Measurements from ENCODE around the gene LCN9.

LCN9 gene

DNA sequence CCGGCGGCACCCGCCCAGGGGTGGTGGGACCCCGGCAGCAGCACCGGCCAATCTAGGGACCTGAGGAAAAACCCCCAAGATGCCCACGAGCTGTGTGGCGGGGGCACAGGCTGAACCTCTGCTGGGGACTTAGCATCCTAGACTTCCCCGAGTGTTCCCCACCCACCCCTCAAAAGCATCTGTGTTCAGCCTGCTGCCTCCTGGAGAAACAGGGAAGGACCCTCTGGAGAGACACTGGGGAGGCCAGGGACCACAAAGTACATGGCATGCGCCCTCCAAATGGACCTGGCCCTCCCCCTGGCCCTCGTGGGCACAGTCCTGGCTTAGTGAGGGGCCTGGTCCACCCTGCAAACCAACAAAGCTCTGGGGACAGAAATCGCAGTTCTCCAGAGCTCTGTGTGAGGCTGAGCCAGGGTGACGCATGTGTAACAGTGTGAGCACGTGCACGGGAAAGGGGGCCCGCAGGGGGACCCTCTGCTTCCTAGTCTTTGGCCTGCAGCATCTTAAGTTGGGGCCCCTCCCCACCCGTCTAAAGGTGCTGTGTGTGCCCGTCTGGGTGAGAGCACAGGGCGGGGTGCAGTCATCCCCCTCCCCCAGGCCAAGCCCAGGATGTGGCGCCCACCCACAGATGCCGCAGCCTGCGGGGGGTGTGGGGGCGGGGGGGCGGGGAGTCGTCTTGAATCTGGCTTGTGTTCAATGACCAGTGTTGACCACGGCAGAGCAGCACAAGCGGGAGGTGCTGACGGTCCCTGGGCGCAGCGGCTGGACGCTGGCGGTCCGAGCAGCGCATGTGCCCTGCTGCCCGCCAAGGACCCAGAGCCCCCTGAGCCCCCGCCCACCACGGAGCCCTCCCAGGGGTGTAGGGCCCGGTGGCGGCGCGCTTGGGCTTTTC, 38.2 kb downstream of the LCN9 start:
- no peak for DNase-seq

DNA sequence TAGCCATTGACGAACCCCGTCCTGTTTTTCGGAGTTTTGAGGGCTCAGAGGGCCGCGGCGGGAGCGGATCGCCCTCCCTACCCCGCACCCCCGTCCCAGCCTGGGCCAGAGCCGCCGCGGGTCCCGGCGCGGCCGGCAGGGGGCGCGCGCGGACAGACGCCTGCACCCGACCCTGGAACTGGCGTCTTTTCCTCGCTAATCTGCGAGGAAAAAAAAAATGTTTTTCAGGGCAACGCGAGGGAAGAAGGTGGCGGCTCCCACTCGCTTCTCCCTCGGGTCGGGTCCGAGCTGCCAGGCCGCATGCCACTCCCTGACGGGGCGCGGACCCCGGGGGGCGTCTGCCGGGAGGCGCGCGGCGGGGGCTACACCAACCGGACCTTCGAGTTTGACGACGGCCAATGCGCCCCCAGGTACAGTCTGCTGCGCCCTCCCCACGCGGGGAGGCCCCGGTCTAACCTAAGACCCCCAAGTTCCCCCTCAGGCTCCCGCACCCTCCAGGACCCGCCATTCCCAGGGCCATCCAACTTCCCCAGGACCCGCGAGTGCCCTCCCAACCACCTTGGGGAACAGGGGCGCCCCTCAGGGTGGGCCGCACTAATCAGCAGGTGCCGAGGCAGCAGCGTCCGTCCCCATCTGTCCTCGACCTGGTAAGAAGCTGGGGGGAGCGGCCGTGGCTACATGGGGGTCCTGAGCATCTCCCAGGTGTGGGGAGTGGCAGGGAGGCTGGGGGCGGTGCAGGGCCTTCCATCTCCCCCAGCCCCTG, 39.0 kb downstream of the LCN9 start, which contains the start of gene KCNT1:
Gene KCNT1 (plus strand): TSS at position 227 of the 763 bp plus-strand sequence. CDS start 74 bp downstream, at position 301.
- DNase-seq = peak; percentile 7

DNA sequence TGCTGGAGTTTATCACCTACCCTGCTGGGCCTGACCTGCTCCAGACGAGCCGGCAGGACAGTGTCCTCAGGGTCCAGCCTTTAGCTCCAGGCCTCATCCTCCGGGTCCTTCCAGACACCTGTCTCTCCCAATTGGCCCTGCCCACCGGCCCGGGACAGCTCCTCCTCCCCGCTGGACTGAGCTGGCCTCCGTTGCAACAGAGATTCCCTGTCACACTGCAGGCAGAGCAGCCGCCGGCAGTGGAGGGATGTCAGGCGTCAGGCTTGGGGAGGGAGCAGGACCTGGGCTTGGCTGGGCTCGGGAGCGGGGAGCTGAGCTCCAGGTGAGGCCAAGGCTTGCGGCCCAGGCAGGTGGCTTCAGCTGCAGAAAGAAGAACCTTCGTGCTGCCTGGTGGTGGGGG, 40.6 kb downstream of the LCN9 start:
- no peak for DNase-seq

DNA sequence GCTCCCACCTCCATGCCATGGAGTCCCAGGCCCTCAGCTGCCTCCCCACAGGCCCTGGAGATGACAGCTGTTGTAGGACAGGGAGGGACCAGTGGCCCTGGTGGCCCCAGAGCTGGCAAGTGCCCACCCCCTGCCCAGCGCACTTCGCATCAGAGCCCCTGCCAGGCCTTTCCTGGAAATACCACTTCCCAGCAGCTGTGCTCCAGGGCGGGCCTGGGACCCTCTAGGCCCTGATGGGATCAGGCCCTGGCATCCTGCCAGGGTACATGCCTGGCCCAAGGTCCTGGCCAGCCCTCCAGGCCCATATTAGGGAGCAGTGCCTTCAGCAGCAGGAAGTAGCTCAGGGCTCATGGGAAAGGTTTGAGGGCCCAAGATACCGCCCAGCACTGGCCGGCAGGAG, 41.4 kb downstream of the LCN9 start:
- DNase-seq = no peak

DNA sequence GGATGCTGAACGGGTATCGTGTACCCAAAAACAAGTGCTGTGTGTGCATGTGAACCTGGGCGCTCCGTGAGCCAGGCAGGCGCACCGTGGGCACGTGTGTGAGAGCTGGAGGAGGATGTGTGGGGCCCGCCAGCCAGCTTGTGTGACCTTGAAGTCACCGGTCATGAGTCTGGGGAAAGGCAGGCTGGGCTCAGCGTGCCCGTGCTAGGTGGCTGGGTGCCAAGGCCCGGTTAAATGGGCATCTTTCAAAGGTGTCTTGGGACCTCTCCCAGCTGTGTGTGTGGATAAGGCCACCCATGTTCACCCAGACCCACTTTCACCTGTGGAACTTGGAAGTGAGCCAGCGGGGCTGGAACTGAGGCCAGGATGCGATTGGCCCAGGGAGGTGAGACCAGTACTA, 42.3 kb downstream of the LCN9 start:
- DNase-seq = peak; percentile 8

DNA sequence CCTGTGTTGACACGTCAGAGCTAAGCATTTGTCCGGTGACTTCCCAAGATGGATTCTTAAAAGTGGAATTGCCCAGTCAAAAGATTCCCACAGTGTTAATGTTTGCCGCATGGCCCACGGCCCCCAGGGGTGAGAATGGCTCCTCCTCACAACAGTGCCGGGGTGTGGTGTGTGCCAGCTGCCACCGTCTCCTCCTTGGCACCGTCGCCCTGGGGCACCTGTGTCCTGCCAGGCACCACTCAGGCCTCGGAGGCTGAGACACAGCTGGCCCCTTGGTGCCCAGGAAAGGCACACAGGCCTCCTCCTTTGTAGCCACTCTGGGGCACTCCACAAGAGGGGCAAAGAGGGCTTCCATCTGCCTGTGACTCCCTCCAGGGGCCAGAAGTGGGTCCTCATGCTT, 43.2 kb downstream of the LCN9 start:
- no peak for DNase-seq

DNA sequence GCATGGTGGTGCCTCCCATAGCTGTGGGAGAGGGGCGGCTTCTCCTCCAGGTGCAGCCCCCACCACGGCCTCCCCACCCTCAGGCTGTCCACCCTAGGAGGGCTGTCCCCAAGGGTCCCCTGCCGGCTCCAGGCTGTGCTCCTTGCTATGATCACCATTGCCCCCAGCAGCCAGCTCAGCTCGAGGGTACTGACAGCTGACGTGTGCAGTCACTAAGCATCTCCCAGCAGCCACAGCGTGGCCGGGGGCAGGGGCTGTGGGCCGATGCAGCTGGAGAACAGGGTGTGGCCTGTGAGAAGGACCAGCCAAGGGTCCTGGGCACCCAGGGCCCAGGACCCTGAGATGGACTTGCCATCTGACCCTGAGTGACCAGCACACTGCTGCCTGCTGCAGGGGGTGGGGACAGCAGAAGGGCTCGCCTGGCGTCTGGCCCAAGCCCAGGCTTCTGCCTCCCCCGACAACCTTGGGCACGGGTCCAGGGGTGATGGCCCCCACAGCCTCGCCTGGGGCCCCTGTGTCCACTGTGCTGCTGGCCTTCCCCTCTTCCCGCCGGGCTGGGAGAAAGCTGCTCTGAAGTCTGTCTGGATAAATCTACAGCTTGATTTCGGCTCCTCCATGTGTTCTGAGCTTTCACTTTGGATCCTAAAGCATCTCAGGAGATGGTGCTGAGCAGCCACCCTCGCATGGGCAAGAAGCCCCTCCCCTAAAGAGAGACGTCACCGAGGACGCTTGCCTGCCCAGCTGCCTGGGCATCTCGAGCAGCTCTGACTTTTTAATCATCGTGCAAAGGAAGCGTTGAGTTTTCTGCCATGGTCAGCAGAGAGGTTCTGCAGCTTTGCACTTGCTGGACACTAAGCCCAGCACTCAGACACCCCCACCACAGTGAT, 44.4 kb downstream of the LCN9 start:
- DNase-seq = no peak

DNA sequence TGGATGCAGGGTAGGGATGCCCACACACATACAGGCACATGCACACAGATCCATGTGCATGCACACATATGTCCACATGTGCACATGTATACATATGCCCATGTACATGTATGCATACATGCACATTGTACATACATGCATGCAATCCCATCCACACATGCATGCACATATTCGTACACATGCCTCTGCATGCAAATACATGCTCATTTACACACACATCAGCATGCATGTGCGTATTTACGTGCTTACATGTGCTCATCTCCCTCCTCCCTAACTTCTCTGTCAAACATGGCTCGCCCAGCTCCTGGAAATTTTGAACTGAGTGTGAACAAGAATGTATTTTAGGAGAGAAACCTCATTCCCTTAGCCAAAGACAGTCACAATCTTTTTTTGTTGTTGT, 45.1 kb downstream of the LCN9 start:
- DNase-seq = no peak

DNA sequence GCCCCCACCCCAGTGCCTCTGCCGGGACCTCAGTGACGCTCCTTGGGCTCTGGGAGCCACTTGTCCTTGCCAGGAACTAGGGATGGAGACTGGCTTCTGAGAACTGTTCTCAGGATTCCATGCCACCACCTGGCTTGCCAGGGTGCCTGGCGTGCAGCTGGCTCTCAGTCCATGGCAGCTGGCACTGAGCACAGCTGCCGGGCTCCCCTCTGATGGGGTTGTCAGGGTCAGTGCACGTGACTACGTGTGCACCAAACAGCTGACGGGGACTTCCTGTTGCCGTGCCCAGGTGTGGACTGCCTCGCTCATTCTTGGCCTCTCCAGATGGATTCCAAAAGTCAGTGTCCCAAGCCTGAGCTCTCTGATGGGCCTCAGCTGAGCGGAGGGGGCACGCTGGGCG, 48.3 kb downstream of the LCN9 start:
- DNase-seq = peak; percentile 33

DNA sequence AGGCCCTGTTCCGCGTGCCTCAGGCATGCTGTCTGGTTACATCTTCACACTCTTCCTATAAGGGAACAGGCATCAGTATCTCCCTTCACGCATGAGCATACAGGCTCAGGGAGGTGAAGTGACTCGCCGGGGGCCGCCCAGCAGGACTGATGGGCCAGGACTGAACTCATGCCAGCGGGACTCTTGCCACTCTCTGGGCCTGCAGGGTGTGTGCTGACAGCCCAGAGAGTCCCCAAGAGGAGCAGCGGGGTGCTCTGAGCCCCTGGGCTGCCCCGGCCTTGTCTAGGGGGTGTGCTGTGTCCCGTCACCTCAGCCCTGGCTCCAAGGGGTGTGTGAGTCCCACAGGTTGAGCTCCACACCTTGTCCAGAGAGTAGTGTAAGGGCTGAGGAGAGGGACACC, 48.8 kb downstream of the LCN9 start:
- DNase-seq = no peak

DNA sequence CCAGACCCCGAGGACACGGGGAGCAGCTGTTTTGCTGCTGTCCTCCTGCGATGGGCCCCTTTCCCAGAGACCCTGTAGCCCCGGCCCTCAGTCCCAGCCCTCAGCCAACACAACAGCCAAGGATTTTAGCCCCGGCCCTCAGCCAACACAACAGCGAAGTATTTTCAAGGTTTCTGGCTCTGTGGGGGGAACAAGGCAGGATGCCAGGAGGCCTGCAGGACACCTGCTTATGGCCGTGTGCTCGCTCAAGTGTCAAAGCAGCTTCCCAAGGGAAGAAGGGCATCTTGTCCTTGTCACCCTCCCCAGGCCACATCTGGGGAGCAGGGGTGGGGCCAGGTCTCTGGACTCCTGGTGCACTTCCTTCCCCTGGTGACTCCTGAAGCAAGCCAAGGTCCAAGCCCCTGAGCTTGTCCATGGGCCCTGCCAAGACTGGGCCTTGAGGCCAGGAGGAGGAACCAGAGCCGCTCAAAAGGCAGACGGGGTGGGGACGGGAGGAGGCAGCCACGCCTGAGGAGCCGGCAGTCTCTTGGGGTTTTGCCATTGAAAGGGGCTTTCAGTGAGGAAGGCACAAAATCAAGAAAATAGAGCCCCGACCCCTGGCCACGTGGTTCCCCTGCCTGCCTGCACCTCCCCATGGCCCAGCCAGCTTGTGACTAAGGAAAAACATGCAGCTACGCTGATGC, 49.6 kb downstream of the LCN9 start:
- DNase-seq = no peak

DNA sequence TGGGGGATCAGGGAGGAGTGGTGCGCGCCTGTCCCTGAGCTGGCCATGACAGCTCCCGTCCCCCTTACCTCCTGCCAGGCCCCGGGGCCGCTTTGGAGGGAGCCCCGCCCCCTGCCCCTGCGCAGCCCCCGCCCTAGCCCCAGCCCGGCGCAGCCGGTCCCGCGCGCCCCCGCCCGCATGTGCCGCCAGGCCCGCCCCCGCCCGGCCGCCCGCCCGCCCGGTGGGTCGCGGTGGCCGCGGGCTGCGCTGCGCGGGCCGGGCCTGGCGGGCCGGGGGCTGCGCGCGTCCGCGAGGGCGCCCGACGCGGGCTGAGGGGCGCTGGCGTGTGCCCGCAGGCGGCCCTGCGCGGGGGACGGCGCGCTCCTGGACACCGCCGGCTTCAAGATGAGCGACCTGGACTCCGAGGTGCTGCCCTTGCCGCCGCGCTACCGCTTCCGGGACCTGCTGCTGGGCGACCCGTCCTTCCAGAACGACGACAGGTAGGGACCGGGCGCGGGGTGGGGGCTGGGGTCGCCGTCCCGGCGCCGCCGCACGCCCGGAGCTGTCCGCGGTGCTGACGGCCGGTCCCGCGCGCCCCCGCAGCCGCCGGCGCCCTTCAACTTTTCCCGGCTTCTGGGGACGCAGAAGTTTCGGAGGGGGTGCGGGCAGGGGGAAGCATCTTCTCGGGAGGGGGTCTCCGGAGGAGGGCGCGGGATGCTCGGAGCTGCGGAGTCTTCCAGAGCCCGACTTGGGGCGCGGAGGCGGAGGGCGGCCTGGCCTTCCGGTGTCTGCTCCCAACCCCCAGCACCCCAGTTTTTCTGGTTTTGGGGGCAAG, 51.3 kb downstream of the LCN9 start:
- DNase-seq = no peak

DNA sequence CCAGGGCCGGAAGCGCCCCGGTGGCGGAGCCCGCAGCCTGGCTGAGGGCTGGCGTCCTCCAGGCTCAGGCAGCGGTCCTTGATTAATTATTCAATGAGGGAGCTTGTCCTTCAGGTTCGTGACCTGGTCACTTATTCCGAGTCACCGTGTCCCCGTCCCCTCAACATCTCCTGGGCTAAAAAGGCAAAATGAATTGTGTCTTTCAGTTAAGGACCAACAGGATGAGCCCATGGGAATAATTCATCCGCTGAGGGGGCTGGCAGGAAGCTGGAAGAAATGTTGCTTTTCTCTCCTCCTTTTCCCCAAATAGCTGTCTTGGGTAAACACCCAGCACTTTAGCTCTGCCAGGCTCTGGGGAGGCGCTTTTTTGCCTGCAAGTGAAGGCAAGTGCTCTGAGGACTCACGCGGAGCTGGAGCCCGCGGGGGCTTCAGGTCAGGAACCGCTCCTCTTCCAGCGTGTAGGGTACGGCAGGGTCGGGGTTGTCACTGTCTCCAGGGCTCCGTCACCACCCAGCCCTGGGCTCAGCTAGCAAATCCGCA, 52.0 kb downstream of the LCN9 start:
- DNase-seq = no peak

DNA sequence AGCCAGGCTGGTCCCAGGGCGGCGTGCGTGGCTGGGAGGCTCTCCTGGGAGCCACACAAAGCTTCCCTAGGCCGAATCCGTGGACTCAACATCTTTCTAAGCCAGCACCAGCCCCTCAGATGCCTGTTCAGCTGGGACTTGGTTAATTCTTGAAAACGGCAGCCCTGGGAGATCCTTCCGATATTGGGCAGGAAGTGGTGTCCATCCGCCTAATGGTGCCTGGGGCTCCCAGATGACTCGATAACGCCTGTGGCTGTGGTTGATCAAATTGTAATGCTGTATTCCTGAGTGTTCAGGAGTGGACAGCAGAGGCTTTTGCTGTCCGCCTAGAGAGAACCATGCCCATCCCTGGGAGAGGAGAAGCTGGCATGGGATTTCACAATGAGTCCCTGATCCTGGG, 52.9 kb downstream of the LCN9 start:
- DNase-seq = no peak

Measured in NCI-H1105 (cell line).